ENCODE results near the gene SENP1. TPM values are rescaled to one million over a fixed set of nuclear protein-coding genes. Genes with fewer than 3 reads are reported as not detected.

Gene SENP1
- total RNA-seq, 1 experiment from 2014 or later = 41.6 TPM

DNA sequence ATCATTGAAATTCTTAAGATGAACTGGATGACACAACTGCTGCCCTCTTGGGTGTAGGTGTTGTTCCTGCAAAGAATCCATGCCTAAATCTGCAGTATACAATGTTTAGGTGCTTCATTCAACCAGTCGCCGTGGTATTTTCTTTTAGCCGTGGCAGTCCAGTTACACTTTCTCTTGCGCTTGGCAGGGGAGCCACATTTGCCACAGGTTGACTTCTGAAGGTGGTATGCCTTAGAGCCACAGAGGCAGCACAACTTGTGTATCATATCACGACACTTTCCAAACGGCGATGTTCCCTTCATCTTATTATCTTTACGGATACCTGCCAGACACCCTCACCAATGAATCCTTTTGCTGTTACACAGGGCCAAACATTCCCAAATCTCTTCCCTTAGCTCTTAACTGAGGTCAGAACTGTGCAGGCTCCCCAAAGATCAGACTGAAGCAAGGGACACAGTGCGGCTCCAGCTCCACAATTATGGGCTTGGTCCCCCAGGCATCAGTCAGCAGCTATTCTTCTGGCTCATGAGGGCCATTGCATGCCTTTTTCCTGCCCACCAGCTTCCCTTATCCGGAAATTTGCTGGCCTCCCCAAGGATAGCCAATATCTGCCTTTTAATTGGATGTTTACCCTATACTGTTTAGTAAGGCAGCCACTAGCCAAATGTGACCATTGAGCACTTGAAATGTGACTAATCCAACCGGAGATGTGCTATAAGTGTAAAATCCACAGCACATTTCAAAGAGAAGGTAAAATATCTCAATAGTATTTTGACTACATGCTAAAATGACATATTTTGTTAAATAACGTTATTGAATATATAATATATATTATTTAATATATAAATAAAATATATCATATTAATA lies 50.7 kb downstream of the SENP1 start:
- BruUV-seq (replicated peaks) = no TSS peak
- CTCF ChIA-PET = no interaction called here
- intact Hi-C loops (cut with micrococcal nuclease; ENCODE audit: unreplicated experiment) = no loop called here
- Histone ChIP-seq H3K27ac (ENCODE audit: low read depth, low read length, poor library complexity, severe bottlenecking) (no peak overlapping the region), H3K4me3 (ENCODE audit: low read depth, low read length, poor library complexity, severe bottlenecking) (no peak overlapping the region), H3K27me3 (replicated peaks; ENCODE audit: insufficient read depth, low read depth, low read length, poor library complexity) (no peaks in the 10 kb centered on the region), H3K9me3 (ENCODE audit: low read depth, low read length, poor library complexity, severe bottlenecking) (peaks cover 7% of the 10 kb centered on the region), H3K36me3 (ENCODE audit: insufficient read depth, low read length, poor library complexity, severe bottlenecking) (peaks cover 20% of the 10 kb centered on the region), H3K4me1 (ENCODE audit: insufficient read depth, low read length, poor library complexity, severe bottlenecking) (no peaks in the 10 kb centered on the region)
- TF ChIP-seq EZH2 (IDR thresholded peaks at IDR 0.05; ENCODE audit: borderline replicate concordance, low read depth, low read length, poor library complexity, severe bottlenecking) = no peak
- TF ChIP-seq, protein P1, sequence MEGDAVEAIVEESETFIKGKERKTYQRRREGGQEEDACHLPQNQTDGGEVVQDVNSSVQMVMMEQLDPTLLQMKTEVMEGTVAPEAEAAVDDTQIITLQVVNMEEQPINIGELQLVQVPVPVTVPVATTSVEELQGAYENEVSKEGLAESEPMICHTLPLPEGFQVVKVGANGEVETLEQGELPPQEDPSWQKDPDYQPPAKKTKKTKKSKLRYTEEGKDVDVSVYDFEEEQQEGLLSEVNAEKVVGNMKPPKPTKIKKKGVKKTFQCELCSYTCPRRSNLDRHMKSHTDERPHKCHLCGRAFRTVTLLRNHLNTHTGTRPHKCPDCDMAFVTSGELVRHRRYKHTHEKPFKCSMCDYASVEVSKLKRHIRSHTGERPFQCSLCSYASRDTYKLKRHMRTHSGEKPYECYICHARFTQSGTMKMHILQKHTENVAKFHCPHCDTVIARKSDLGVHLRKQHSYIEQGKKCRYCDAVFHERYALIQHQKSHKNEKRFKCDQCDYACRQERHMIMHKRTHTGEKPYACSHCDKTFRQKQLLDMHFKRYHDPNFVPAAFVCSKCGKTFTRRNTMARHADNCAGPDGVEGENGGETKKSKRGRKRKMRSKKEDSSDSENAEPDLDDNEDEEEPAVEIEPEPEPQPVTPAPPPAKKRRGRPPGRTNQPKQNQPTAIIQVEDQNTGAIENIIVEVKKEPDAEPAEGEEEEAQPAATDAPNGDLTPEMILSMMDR (conservative IDR thresholded peaks at IDR 0.05; ENCODE audit: low read depth, low read length) = no peak
- POLR2A ChIA-PET (ENCODE audit: low non-redundant PET) = no interaction called here
- no peak for DNase-seq (ENCODE audit: low spot score)

DNA sequence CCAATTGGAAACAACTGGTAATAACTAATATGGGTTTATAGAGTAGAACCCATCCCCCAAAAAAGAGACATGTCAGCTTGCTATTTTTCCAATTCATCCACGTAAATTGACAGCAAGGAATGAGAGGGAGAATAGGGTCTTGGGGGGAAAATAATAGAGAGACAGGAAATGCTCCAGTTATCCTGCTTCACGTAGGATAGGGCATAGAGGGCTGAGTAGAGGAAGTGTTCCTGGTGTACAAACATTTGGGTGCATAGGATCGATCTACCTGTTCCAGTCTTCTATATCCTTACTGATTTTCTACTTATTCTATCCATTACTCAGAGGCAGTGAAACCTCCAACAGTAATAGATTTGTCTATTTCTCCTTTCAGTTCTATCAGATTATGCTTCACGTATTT lies 52.0 kb downstream of the SENP1 start:
- Histone ChIP-seq H3K4me1 (ENCODE audit: insufficient read depth, low read length, poor library complexity, severe bottlenecking) (no peaks in the 10 kb centered on the region), H3K27me3 (replicated peaks; ENCODE audit: insufficient read depth, low read depth, low read length, poor library complexity) (no peaks in the 10 kb centered on the region), H3K9me3 (ENCODE audit: low read depth, low read length, poor library complexity, severe bottlenecking) (peaks cover 5% of the 10 kb centered on the region), H3K36me3 (ENCODE audit: insufficient read depth, low read length, poor library complexity, severe bottlenecking) (peaks cover 7% of the 10 kb centered on the region), H3K27ac (ENCODE audit: low read depth, low read length, poor library complexity, severe bottlenecking) (no peak overlapping the region), H3K4me3 (ENCODE audit: low read depth, low read length, poor library complexity, severe bottlenecking) (no peak overlapping the region)
- DNase-seq (ENCODE audit: low spot score) = no peak
- intact Hi-C loops (cut with micrococcal nuclease; ENCODE audit: unreplicated experiment) = no loop called here
- POLR2A ChIA-PET (ENCODE audit: low non-redundant PET) = no interaction called here
- TF ChIP-seq, protein P1 (conservative IDR thresholded peaks at IDR 0.05; ENCODE audit: low read depth, low read length) = no peak
- no peak for TF ChIP-seq EZH2 (IDR thresholded peaks at IDR 0.05; ENCODE audit: borderline replicate concordance, low read depth, low read length, poor library complexity, severe bottlenecking)
- CTCF ChIA-PET = no interaction called here
- no TSS peak for BruUV-seq (replicated peaks)

DNA sequence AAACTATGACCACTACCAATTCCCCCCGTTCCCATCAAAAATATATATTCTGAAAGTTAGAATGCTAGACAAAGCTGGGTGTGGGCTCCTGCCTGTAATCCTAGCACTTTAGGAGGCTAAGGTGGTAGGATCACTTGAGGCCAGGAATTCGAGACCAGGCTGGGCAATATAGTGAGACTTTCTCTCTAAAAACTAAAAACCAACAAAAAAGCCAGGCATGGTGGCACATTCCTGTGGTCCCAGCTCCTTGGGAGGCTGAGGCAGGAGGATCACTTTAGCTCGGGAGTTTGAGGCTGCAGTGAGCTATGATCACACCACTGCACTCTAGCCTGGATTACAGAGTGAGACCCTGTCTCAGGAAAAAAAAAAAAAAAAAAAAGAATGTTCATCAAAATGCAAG lies 52.8 kb downstream of the SENP1 start:
- Histone ChIP-seq H3K27ac (ENCODE audit: low read depth, low read length, poor library complexity, severe bottlenecking) (no peak overlapping the region), H3K36me3 (ENCODE audit: insufficient read depth, low read length, poor library complexity, severe bottlenecking) (no peaks in the 10 kb centered on the region), H3K4me3 (ENCODE audit: low read depth, low read length, poor library complexity, severe bottlenecking) (no peak overlapping the region), H3K27me3 (replicated peaks; ENCODE audit: insufficient read depth, low read depth, low read length, poor library complexity) (no peaks in the 10 kb centered on the region), H3K9me3 (ENCODE audit: low read depth, low read length, poor library complexity, severe bottlenecking) (no peaks in the 10 kb centered on the region), H3K4me1 (ENCODE audit: insufficient read depth, low read length, poor library complexity, severe bottlenecking) (no peaks in the 10 kb centered on the region)
- CTCF ChIA-PET = no interaction called here
- POLR2A ChIA-PET (ENCODE audit: low non-redundant PET) = no interaction called here
- no peak for DNase-seq (ENCODE audit: low spot score)
- intact Hi-C loops (cut with micrococcal nuclease; ENCODE audit: unreplicated experiment) = no loop called here
- no TSS peak for BruUV-seq (replicated peaks)
- TF ChIP-seq, protein P1 (conservative IDR thresholded peaks at IDR 0.05; ENCODE audit: low read depth, low read length) = no peak
- TF ChIP-seq EZH2 (IDR thresholded peaks at IDR 0.05; ENCODE audit: borderline replicate concordance, low read depth, low read length, poor library complexity, severe bottlenecking) = no peak
